Measurements from ENCODE around the gene ACCSL.

GRCh38 chr11:44005063-44005701 is 42.6 kb upstream of the ACCSL start:
- no peak for TF ChIP-seq CTCF (IDR thresholded peaks at IDR 0.05)
- TF ChIP-seq EZH2phosphoT487 (IDR thresholded peaks at IDR 0.05), result no peak
- no peak for TF ChIP-seq EZH2 (IDR thresholded peaks at IDR 0.05)

All from neural progenitor cell (in vitro differentiated cells).